Thymus (tissue), 11 donors: Measurements from ENCODE around the gene BBLN. TPM values are rescaled to one million over a fixed set of nuclear protein-coding genes. Genes with fewer than 3 reads are reported as not detected.
"Not testable (repeated sequence)": the region's sequence is repeated elsewhere in the genome, so short reads cannot be mapped to it uniquely, and the experiment has no call there.

Source experiments
- DNase-seq, 9 donors: peaks; one replicate each; pipeline ENCODE4 v3.0.0-alpha.2; 2013; ENCODE audit warnings: low spot score in 9 of 9, low read depth in 6 of 9, missing footprints in 1 of 9
- H3K27ac ChIP-seq, 2 donors: one replicate each; pipeline ENCODE4 v1.5.1; 2013; ENCODE audit warnings: control low read depth in 1 of 2, low read depth in 1 of 2, low read length in 1 of 2, mild to moderate bottlenecking in 1 of 2, moderate library complexity in 1 of 2
- H3K27me3 ChIP-seq, 2 donors: one replicate each; pipeline ENCODE4 v1.5.1; 2013; ENCODE audit warnings: low read length in 1 of 2; ENCODE audit not compliant: control insufficient read depth in 2 of 2, insufficient read depth in 1 of 2
- H3K36me3 ChIP-seq, 2 donors: one replicate each; pipeline ENCODE4 v1.5.1; 2013; ENCODE audit warnings: low read length in 1 of 2, mild to moderate bottlenecking in 1 of 2, moderate library complexity in 1 of 2; ENCODE audit not compliant: control insufficient read depth in 2 of 2, insufficient read depth in 2 of 2
- H3K4me1 ChIP-seq, 2 donors: one replicate each; pipeline ENCODE4 v1.5.1; 2013; ENCODE audit warnings: low read length in 2 of 2; ENCODE audit not compliant: control insufficient read depth in 2 of 2, insufficient read depth in 2 of 2
- H3K4me3 ChIP-seq, 2 donors: one replicate each; pipeline ENCODE4 v1.5.1; 2013; ENCODE audit warnings: low read length in 2 of 2, control low read depth in 1 of 2, mild to moderate bottlenecking in 1 of 2
- H3K9me3 ChIP-seq, 2 donors: one replicate each; pipeline ENCODE4 v1.5.1; 2013; ENCODE audit warnings: low read length in 1 of 2, mild to moderate bottlenecking in 1 of 2; ENCODE audit not compliant: control insufficient read depth in 2 of 2, insufficient read depth in 1 of 2
- WGBS: extraction: QIAGEN DNeasy Blood & Tissue Kit; methylation state at CpG from one replicate; pipeline ENCODE4 v1.1.7; 2013; 5-methylcytosine and 5-hydroxymethylcytosine counted together
- polyA plus RNA-seq: library from polyadenylated mRNA; stranded (reverse); fragments of 200-250 nt; gene quantifications from one replicate; pipeline ENCODE4 v1.2.3, GENCODE V29; 2013
- total RNA-seq: library from RNA; stranded (reverse); fragments of 120-200 nt; gene quantifications from one replicate; pipeline ENCODE4 v1.2.4, GENCODE V29; 2013
- donor health status: healthy.

The BBLN gene
- total and polyA plus RNA-seq, 2 donors, result 134 to 162 TPM

DNA sequence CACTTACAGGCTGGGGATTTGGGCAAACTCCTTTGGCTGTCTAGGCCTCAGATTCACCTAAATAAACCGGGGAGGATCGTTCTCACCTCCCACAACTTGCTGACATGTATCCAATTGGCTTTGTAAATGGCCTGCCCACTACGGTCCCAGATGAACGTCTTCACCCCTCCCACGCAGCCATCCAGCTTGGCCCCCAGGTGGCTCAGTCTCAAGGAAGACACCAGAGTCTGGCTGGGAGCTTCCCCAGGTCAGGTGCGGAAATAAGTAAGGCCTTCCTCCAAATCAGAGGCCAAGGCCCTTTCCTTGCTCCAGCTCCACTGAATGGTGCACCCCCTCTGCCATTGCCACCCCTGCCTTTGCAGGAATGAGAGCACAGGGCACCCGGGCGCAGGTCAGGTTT is 19.9 kb downstream of the BBLN start:
- WGBS, result over 99% methylated on average over 8 of the region's 8 CpGs

DNA sequence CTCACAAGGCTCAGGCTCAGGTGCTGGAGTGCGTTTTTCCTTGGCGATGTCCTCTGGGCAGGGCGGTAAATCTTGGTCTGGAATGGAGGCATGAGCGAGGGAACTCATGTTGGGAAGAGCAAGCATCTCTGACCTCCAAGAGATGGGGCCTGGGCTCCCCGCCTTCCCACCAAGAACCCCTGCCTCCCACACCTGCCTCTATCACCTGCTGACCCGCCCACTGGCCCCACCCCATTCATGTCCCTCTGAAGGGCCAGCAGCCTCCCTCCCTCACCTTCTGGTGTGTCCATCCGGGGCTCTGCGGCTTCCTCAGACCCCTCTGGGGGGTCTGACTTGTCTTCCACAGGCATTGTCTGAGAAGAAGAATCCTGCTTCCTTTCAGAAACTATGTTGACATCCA is 20.4 kb downstream of the BBLN start:
- WGBS, result 98% methylated on average over 8 of the region's 8 CpGs
- DNase-seq, result no peak
- Histone ChIP-seq H3K9me3 (peaks cover 6 to 29% of the 10 kb centered on the region in 2 donors), H3K27ac (no peak overlapping the region), H3K36me3 (peaks cover 76% of the 10 kb centered on the region in 2 donors), H3K4me3 (no peak overlapping the region), H3K4me1 (no peaks in the 10 kb centered on the region), H3K27me3 (no peaks in the 10 kb centered on the region)

More for the DNA sequence above, 19.9 kb downstream of the BBLN start:
- H3K36me3 ChIP-seq, result peaks cover 73 to 76% of the 10 kb centered on the region in 2 donors
- no peaks in the 10 kb centered on the region for H3K4me1 ChIP-seq
- H3K27ac ChIP-seq, result no peak overlapping the region
- no peak for DNase-seq
- H3K4me3 ChIP-seq, result no peak overlapping the region
- H3K9me3 ChIP-seq, result peaks cover 6 to 29% of the 10 kb centered on the region in 2 donors
- H3K27me3 ChIP-seq, result no peaks in the 10 kb centered on the region

DNA sequence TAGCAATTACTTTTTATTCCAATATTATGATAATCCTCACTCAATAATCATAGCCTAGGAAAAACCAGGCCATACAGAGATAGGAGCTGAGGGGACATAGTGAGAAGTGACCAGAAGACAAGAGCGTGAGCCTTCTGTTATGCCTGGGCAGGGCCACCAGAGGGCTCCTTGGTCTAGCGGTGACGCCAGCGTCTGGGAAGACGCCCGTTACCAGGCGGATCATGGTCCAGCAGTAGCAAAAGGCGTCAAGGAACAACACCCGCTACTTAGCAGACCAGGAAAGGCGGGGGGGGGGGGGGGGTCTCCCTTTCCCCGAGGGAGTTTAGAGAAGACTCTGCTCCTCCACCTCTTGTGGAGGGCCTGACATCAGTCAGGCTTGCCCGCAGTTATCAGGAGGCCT is 21.4 kb downstream of the BBLN start:
- Histone ChIP-seq H3K9me3 (peaks cover 6 to 29% of the 10 kb centered on the region in 2 donors), H3K36me3 (peaks cover 74 to 76% of the 10 kb centered on the region in 2 donors)
- H3K27ac ChIP-seq, H3K27me3 ChIP-seq, H3K4me1 ChIP-seq, H3K4me3 ChIP-seq, DNase-seq: not testable (repeated sequence)
- WGBS, result 78% methylated on average over 12 of the region's 12 CpGs

DNA sequence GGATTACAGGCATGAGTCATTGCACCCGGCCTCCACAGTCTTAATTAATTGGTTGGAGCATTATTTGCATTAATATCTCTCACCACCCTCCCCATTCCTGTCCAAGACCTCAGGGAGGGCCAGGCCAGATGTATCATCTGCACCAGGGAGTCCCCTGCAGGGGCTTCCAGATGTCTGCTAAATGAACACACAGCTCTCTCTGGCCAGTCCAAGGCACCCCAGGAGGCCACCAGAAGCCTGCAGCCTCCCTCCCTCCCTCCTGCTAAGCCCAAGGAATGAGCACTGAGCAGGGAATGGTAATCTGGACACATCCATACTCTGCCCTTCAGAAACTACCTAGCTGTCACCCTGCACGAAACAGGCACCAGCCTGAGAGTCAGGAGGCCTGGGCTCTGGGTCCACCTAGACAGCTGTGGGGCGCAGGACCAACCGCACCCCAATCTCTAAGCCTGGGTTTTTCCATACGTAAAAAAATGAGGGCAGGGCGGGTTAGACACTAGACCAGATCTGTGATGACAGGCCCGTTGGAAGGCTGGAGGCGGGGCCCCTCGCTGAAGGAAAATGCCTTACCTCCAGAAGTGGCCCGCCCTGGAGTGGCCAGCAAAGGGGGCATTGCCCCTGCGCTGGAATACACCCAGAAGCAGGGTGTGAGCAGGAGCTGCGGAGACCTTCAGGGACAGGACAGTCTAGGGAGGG is 23.0 kb downstream of the BBLN start:
- WGBS, result 98% methylated on average over 12 of the region's 12 CpGs
- H3K4me1 ChIP-seq, result no peaks in the 10 kb centered on the region
- no peak for DNase-seq
- H3K27me3 ChIP-seq, result no peaks in the 10 kb centered on the region
- no peak overlapping the region for H3K27ac ChIP-seq
- H3K4me3 ChIP-seq, result no peak overlapping the region
- peaks cover 6 to 26% of the 10 kb centered on the region in 2 donors for H3K9me3 ChIP-seq
- peaks cover 62 to 69% of the 10 kb centered on the region in 2 donors for H3K36me3 ChIP-seq

DNA sequence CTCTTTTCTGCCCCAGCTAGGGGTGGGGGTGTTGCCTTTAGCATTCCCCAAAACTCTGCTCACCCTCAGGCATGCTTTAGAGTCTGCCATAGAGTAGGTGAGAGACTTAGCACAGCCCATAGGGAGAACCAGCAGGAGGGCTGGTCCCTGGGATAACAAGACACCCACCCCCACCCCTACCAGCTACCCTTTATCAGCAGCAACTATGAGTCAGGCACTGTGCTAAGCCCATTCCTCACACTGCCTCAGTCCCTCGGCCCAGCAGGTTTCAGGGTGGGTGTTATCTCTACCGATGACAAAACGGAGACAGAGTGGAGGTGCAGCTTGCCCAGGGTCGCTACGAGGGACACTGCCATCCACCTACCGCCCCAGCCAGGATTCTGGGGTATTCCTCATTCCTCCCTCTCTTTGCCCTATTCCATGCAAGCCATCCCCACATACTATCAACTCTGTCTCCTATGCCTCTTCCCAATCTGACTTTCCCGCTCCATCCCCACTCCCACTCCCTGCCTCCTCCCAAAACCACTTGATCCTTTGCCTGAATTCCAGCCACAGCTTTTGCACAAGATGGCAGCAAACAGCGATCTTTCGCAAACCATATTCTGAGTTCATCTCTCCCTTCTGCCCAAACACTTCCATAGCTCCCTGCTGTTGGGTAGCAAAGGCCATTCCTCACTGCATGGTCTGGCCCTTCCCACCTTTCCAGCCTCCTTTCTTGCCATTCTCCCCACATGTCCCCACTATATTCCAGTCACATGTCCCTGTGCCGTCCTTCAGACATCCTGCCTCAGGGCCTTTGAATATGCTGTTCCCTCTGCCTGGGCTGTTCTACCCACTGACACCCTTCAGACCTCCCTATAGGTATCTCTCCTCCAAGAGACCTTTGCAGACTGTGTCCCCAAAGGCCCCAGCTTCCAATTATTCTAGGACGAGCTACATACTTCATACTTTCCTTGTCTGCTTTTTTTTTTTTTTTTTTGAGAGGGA is 26.2 kb downstream of the BBLN start:
- peaks cover 6 to 12% of the 10 kb centered on the region in 2 donors for H3K4me1 ChIP-seq
- H3K27ac ChIP-seq, result no peak overlapping the region
- peaks cover 36 to 57% of the 10 kb centered on the region in 2 donors for H3K36me3 ChIP-seq
- H3K9me3 ChIP-seq, result no peaks in the 10 kb centered on the region
- no peaks in the 10 kb centered on the region for H3K27me3 ChIP-seq
- DNase-seq, result no peak
- no peak overlapping the region for H3K4me3 ChIP-seq
- 98% methylated on average over 11 of the region's 11 CpGs for WGBS

DNA sequence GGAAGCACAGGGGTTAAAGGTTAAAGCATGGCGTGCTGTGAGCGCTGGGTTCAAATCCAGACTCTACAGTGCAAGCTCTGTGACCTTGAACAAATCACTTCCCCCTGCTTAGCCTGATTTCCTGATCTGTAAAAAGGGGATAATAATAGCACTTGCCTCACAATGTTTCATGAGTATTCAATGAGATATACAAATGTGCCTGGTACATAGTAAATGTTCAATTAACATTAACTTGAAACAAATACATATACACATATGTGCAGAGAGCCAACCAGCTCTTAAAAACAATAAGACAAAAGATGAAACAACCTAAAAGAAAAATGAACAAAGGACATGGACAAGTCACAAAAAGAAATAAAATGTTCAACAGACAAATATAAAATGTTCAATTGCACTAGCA is 27.3 kb downstream of the BBLN start:
- Histone ChIP-seq H3K27me3 (peaks cover 7 to 9% of the 10 kb centered on the region in 2 donors), H3K36me3 (peaks cover 34 to 52% of the 10 kb centered on the region in 2 donors), H3K4me1 (peaks cover 10 to 21% of the 10 kb centered on the region in 2 donors), H3K27ac (no peak overlapping the region), H3K9me3 (no peaks in the 10 kb centered on the region), H3K4me3 (no peak overlapping the region)
- WGBS, result 98% methylated on average over 2 of the region's 2 CpGs
- no peak for DNase-seq

DNA sequence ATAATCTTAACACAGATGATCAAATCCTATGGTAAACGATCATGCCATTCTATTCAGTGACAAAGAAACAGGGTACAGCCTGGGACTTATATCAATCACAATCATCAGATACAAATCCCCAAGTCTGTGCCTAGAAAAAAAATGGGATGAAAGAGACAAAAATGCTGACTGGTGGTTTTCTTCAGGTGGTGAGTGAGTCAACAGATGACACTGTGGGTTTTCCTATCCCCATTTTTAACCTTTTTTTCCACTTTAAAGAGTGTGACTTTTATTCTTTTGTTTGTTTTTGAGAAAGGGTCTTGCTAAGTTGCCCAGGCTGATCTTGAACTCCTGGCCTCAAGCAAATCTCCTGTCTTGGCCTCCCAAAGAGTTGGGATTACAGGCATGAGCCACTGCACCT is 28.1 kb downstream of the BBLN start:
- Histone ChIP-seq H3K9me3 (peaks cover 0 to 1% of the 10 kb centered on the region in 2 donors), H3K4me3 (no peak overlapping the region), H3K27ac (no peak overlapping the region), H3K4me1 (peaks cover 10 to 27% of the 10 kb centered on the region in 2 donors), H3K36me3 (peaks cover 25 to 43% of the 10 kb centered on the region in 2 donors), H3K27me3 (peaks cover 12 to 18% of the 10 kb centered on the region in 2 donors)
- WGBS, result 97% methylated on average over 1 of the region's 1 CpG
- no peak for DNase-seq

DNA sequence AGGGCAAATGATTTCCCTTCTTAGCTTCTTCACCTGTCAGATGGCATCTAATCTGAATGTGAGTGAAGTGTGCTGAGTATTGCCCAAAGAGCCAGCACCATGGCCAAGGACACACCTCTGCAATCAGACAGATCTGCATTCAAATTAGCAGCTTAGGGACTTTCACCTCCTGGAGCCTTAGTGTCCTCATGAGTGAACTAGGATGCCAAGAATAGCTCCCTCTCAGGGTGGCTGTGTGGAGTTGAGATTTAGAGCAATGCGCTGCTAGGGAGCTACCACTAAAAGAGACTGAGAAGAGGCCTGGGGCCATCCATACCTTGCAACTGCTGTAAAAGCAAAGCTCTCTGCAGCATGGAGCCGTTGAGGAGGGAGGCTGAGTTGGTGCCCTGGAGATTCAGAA is 29.9 kb downstream of the BBLN start:
- H3K36me3 ChIP-seq, result peaks cover 18 to 36% of the 10 kb centered on the region in 2 donors
- WGBS, result 98% methylated on average over 2 of the region's 2 CpGs
- H3K27me3 ChIP-seq, result peaks cover 13 to 28% of the 10 kb centered on the region in 2 donors
- peaks cover 10 to 27% of the 10 kb centered on the region in 2 donors for H3K4me1 ChIP-seq
- H3K27ac ChIP-seq, result no peak overlapping the region
- no peak for DNase-seq
- H3K4me3 ChIP-seq, result no peak overlapping the region
- H3K9me3 ChIP-seq, result peaks cover 0 to 1% of the 10 kb centered on the region in 2 donors
